ENCODE measurements around the gene PLEKHA1. TPM values are rescaled to one million over a fixed set of nuclear protein-coding genes. Genes with fewer than 3 reads are reported as not detected.
A peak's percentile ranks its signal among the peaks of the same experiment; 100 is the strongest.

The PLEKHA1 gene
- total and polyA plus RNA-seq, 12 donors = 8.3 to 22.3 (median 13.1) TPM

DNA sequence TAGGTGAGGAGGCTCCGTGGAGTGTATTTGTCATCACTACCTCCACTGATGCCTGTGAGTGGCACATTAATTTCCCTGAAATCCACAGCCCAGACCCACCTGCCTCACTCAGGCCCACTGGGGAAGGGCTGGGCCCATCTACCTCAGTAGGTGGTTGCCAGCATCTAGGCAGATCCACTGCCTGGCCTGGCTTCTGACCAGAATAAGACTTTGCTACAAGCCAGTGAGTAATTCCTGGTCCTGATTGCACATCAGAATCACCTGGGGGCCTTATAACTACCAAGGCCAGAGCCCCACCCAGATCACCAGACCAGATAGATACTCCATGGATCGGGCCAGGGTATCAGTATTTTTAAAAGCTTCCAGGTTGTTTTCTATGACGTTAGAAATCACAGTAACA is 37.5 kb upstream of the PLEKHA1 start:
- TF ChIP-seq CTCF (IDR thresholded peaks at IDR 0.05) = no peak
- no peak for TF ChIP-seq POLR2A (IDR thresholded peaks at IDR 0.05)
- Histone ChIP-seq H3K4me3 (no peak overlapping the region), H3K27ac (no peak overlapping the region), H3K9me3 (replicated peaks in 1 of 3) (no peaks in the 10 kb centered on the region), H3K36me3 (replicated peaks in 1 of 2) (no peaks in the 10 kb centered on the region), H3K27me3 (peaks cover 6% of the 10 kb centered on the region), H3K4me1 (replicated peaks in 1 of 2) (no peaks in the 10 kb centered on the region)
- intact Hi-C loops (cut with DNase I) = no loop called here
- 70 to 89% (median 76%) methylated on average over 3 of the region's 3 CpGs for WGBS, 4 donors
- no peak for DNase-seq

DNA sequence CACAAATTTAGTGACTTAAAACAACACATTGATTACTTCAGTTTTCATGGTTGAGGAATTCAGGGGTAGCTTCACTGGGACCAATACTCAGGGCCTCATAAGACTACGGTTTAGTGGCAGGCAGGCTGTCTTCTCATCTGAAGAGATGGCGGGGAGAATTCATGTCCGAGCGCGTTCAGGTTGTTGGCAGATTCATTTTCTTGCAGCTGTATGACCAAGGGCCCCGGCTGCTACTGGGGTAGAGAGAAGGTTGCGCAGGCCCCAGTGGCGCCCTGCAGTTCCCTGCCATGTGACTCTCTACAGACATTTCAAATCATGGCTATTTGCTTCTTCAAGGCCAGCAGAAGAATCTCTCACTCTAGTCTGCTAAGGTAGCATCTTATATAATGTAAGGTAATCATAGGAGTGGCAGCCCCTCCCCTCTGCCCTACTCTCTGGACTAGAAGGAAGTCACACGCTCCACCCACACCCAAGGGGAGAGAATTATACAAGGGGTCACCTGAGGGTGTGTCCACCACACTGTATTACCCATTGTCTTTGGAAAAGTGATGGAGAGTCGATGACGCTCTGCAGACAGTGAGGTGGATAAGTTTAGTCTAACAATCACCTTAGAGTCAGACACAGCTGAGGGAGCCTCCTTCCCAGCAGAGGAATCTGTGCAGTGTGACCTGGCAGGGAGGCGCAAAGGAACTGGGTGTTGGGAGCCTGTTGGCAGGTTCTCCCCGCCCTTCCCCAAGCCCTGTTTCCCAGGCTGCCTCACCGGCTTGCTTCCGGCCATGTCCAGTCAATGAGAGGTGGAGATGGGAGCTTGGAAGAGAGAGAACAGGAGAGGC is 35.7 kb upstream of the PLEKHA1 start:
- no peak for DNase-seq
- TF ChIP-seq POLR2A (IDR thresholded peaks at IDR 0.05) = no peak
- TF ChIP-seq CTCF (IDR thresholded peaks at IDR 0.05) = no peak
- WGBS, 4 donors = 84 to 91% (median 89%) methylated on average over 15 of the region's 15 CpGs
- Histone ChIP-seq H3K9me3 (replicated peaks in 1 of 3) (no peaks in the 10 kb centered on the region), H3K4me3 (no peak overlapping the region), H3K4me1 (replicated peaks in 1 of 2) (no peaks in the 10 kb centered on the region), H3K27ac (no peak overlapping the region), H3K27me3 (peaks cover 5% of the 10 kb centered on the region), H3K36me3 (replicated peaks in 1 of 2) (no peaks in the 10 kb centered on the region)
- intact Hi-C loops (cut with DNase I) = no loop called here

DNA sequence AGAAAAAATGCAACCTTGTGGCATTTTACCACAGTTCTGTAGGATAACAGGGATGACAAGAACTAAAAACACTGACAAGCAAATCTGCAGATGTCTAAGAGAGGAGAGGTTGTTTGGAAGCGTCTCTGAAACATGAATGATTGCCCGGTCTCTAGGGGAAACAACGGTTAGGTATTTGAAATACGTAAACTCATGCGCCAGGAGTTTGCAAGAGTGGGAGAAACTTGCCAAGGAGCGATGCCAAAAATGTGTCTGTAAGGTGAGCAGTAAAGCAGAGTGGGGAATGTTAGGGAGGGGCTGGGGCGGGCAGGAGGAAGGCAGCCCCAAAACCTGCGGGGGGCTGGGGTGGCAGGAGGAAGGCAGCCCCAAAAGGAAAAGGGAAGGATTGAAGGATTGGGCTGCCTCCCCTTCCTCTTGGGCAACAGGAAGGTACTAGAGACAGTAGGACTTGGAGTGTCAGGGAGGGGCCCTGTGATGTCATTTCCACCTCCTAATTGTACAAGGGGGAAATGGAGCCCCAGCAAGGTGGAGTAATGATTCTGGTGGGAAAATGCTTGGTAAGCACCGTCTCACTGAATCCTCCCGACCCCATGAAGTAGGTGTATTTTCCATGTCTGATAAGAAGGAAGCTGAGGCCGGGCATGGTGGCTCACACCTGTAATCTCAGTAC is 33.2 kb upstream of the PLEKHA1 start:
- WGBS, 4 donors = 68 to 75% (median 72%) methylated on average over 9 to 11 of the region's 11 CpGs
- TF ChIP-seq POLR2A (IDR thresholded peaks at IDR 0.05) (no peak), CTCF (IDR thresholded peaks at IDR 0.05) (no peak)
- DNase-seq = no peak
- intact Hi-C loops (cut with DNase I) = loop anchor here (5.0 to 10.0 kb wide), 3 partner anchors 91 to 226 kb away; no protein-coding TSS in a partner anchor
- Histone ChIP-seq H3K4me1 (replicated peaks in 1 of 2) (no peaks in the 10 kb centered on the region), H3K27me3 (no peaks in the 10 kb centered on the region), H3K4me3 (no peak overlapping the region), H3K27ac (no peak overlapping the region), H3K36me3 (replicated peaks in 1 of 2) (no peaks in the 10 kb centered on the region), H3K9me3 (replicated peaks in 1 of 3) (no peaks in the 10 kb centered on the region)

GRCh38 chr10:122342293-122343134 is 32.0 kb upstream of the PLEKHA1 start:
- peak; percentile 30 to 64 (median 50) for DNase-seq
- WGBS, 4 donors = 55 to 67% (median 60%) methylated on average over 8 of the region's 8 CpGs
- no peaks in the 10 kb centered on the region for H3K27me3 ChIP-seq
- no peak overlapping the region for H3K4me3 ChIP-seq
- no peaks in the 10 kb centered on the region for H3K4me1 ChIP-seq (replicated peaks in 1 of 2)
- H3K36me3 ChIP-seq (replicated peaks in 1 of 2) = no peaks in the 10 kb centered on the region
- H3K27ac ChIP-seq = no peak overlapping the region
- intact Hi-C loops (cut with DNase I) = loop anchor here (5.0 to 10.0 kb wide), 3 partner anchors 90 to 225 kb away; no protein-coding TSS in a partner anchor
- TF ChIP-seq POLR2A (IDR thresholded peaks at IDR 0.05) (no peak), CTCF (IDR thresholded peaks at IDR 0.05) (peak; percentile 64 to 77 (median 77))
- H3K9me3 ChIP-seq (replicated peaks in 1 of 3) = no peaks in the 10 kb centered on the region

Measured in adrenal gland (tissue), 12 donors.